ENCODE data around the gene YKT6.
A peak's percentile ranks its signal among the peaks of the same experiment; 100 is the strongest.
"Not testable (repeated sequence)": the region's sequence is repeated elsewhere in the genome, so short reads cannot be mapped to it uniquely, and the experiment has no call there.

Gene YKT6

DNA sequence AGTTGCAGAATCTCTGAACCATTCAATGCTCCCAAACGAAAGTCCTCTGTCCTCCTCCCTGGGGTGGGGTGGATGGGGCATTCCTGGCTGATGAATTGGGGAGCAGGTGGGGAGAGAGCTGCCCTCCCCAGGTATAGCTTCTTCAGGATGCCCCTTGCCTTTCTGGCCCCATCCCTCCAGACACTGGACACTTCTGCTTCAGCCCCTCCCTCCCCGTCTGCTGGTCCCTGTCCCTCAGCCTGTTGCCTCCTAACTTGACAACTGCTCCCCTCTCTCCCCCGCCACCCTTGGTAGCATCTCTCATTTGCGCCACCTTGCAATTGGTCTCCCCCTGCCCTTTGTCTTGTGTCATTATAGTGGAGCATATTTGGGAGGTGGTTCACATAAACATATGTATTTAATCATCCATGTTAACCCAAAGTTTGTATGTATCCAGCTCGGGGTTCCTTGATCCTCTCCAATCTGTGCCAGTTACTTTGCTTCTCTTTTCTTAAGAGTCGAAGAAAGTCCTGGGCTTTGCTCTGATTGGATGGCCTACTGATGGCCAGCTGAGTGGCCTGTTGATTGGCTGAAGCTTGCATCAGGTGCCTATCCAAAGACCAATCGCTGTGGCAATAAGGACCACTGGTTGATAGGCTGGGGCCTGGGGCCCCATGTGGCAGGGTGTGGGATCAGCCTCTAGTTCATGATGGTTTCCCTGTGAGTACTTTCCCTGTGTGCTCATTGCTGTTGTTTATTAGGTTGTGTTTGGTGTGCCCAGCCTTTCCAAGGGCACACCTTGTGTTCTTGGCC lies 7.6 kb upstream of the YKT6 start:
- no peak for DNase-seq (ENCODE audit: low spot score)

DNA sequence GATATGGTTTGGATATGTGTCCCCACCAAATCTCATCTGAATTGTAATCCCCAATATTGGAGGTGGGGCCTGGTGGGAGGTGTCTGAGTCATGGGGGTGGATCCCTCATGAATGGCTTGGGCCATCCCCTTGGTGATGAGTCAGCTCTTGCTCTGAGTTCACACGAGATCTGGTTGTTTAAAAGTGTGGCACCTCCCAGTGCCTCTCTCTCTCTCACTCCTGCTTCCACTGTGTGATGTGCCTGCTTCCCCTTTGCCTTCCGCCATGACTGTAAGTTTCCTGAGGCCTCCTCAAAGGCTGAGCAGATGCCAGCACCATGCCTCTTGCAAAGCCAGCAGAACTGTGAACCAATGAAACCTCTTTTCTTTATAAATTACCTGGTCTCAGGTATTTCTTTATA lies 6.7 kb upstream of the YKT6 start:
- no peak for DNase-seq (ENCODE audit: low spot score)

DNA sequence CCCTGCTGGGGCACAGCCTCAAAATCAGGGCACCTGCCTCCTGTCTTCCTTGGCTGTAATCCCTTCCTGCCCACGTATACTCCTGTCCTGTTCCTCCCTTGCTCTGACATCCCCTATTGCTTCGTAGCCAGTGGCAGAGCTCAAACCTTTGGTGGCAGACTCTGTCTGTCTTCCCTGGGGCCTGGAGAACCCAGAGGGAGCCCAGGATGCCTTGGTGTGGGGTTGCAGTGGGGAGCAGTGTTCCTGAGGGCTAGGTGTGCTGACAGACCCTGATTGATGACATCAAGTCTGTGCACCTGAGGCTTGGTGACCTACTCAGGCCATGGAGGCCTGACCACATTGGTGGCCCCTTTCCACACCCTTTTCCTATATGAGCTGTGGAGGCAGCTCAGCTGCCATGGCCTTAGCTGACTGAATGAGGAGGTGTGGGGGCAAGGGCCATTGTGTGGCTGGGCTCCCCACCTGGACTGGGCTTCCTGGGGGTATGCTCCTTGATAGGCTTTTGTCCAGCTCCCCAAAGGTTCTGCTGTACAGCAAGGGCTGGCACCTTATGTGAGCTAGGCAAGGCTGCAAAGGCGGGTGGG lies 6.1 kb upstream of the YKT6 start:
- no peak for DNase-seq (ENCODE audit: low spot score)

DNA sequence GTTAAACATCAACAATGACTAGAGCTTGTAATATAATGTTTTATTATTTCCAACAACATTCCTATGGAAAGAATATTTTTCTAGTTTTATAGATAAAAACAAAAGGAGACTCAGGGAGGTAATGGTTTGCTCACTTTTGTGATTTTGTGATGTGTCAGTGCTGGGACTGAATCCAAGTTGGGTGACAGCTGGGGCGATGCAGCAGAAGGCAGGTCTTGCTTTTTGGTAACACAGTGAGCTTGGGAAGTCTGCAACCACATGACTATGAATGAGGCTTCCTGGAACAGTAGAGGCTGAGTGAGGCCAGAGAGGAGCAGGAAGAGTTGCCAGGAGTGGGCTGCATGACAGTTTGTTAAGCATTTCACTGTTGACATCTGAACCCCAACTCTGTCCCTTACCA lies 4.9 kb upstream of the YKT6 start:
- DNase-seq (ENCODE audit: low spot score), result no peak

DNA sequence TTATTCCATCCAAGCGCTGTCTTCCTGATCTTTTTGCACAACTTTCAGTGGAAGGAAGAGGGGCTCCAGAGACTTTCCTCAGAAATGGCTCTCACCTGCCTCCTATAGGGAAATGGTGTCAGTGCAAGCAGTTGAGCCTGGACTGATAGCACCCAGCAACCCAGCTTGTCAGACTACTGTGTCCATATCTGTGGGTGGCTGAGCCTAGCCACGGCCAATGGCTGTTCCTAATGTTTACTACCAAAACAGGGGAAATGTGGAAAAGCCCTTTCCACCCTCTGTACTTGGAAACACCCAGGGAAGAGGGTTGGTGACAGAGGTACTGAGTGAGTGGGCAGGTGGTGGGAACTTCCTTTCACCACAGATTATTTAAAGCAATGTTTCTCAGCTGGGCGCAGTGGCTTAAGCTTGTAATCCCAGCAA lies 4.3 kb upstream of the YKT6 start:
- peak; percentile 83 for DNase-seq (ENCODE audit: low spot score)

DNA sequence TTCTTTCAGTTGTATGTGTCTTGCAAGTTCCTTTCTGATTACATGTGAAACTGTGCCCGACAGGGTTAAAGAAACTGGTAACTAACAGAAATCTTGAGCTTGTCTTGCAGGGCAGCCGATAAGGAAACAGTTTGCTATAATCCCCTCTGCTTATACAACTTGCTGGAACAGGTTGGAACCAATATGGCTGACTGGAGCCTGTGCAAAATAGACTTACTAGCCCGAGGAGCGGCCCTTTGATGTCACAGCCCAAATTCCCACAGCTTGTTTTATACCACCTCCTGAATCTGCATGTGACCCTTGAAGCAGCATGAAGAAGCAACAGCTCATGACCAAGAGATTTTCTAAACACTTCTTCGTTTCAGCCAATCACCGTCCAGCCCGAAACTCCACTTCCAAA lies 3.3 kb upstream of the YKT6 start:
- no peak for DNase-seq (ENCODE audit: low spot score)

DNA sequence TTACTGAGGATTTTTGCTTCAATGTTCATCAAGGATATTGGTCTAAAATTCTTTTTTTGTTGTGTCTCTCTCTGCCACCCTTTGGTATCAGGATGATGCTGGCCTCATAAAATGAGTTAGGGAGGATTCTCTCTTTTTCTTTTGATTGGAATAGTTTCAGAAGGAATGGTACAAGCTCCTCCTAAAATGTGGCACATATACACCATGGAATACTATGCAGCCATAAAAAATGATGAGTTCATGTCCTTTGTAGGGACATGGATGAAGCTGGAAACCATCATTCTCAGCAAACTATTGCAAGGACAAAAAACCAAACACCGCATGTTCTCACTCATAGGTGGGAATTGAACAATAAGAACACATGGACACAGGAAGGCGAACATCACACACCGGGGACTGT lies 615 bp upstream of the YKT6 start:
- not testable (repeated sequence) for DNase-seq (ENCODE audit: low spot score)

DNA sequence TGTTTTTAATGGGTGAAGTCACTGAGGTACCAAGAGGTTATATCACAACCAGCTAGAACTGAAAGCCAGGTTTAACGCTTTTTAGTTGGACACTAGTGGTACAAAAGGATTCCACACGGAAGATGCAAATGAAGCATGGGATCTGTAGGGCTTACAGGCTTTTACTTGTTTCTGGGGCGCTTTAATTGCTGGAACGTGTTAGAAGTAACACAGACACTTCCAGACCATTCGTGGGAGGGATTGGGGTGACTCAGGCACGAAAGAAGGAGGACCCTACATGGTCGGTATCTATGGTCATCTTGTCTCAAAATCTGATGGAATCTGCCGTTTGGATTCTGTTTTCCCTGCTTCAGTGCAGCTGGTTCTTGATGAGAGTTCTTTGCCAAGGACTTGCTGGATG lies 1.0 kb downstream of the YKT6 start:
- peak; percentile 47 for DNase-seq (ENCODE audit: low spot score)

DNA sequence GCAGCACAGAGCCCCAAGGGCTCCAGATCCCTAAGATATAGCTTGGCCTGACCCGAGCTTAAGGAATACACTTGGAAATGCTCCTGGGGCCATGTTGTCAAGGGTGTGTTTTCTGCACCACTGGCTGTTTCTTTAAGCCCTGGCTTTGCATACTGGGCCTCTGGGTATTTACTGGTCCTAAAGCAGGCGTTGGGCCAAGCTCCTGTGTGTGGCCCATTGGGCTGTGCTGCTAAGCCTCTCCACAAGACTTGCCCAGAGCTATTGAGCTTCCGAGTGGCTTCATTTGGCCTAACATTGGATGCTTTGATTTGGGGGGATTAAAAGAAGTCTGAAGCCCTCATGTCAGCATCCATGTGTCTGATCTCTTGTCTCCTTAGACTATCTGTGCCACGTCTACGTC lies 5.2 kb downstream of the YKT6 start:
- no peak for DNase-seq (ENCODE audit: low spot score)

DNA sequence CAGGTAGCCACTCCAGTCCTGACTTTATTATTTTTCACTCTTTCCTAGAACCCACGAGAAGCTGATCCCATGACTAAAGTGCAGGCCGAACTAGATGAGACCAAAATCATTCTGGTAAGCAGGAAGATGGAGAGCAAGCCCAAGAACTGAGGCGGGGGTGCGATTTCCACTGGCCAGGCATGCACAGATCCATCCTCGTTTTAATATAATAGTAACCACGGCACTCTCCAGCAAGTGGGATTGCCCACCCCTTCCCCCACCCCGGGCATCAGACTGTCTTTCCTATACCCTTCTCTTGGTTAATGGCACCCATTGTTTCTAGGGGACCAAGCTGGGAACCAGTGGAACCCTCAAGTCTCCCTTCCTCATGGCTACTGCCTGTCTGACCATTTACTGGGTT lies 7.3 kb downstream of the YKT6 start:
- DNase-seq (ENCODE audit: low spot score), result no peak

DNA sequence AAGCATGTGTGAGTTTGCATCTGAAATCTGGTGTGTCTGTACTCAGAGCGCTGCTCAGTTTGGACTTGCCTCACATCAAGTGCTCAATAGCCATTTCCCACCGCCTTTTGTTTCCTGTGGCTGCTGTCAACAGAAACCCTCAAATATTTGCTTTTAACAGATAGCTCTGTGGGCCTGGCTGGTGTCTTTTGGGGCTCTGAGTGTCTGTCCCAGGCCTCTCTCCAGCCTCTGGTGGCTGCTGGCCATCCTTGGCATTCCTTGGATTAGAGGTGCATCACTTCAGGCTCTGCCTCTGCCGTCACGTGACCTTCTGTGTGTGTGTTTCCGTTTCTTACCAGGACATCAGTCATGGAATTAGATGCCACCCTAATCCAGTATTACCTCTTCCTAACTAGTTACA lies 9.3 kb downstream of the YKT6 start:
- DNase-seq (ENCODE audit: low spot score), result no peak

DNA sequence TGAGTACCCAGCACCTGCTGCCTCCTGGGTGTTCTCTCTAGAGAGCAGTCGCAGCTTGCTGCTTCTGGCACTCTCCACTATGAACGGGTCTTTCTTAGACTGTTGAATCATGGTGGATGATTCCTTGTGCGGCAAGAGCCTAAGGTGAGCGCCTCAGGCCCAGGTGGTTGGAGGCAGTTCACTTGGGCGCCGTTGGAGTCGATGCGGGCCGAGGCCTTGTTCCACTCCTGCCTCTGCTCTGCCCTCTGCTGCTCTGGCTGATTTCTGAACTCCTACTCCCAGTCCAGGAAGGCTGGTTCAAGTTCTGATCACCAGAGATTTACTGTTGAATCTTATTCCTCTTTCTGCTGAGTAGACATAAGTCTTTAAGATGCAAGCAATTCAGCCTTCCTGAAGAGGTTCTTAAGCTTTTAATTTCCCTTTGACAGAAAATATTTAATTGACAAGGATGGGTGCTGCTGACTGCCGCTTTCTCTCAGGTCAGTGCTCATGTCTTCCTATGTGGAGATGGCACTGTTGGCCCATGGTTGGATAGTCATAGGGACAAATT lies 10.4 kb downstream of the YKT6 start:
- DNase-seq (ENCODE audit: low spot score), result no peak

DNA sequence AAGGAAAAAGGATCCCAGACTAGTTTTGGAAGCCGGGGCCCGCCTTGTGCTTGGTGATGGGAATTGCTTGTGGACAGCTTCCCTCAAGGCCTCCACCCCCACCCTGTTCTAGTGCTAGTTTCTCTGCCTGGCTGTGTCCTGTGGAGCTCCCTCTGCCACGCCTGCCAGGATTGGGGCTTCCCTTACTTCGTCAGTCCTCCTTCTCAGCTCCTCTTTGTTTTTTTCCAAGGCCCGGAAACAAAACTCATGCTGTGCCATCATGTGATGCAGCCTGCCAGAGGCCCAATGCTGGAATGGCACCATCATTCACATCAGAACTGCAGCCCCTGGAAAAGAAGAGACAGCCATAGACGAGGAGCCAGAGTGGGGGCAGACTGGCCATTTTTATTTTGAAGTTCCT lies 11.2 kb downstream of the YKT6 start:
- DNase-seq (ENCODE audit: low spot score), result no peak

DNA sequence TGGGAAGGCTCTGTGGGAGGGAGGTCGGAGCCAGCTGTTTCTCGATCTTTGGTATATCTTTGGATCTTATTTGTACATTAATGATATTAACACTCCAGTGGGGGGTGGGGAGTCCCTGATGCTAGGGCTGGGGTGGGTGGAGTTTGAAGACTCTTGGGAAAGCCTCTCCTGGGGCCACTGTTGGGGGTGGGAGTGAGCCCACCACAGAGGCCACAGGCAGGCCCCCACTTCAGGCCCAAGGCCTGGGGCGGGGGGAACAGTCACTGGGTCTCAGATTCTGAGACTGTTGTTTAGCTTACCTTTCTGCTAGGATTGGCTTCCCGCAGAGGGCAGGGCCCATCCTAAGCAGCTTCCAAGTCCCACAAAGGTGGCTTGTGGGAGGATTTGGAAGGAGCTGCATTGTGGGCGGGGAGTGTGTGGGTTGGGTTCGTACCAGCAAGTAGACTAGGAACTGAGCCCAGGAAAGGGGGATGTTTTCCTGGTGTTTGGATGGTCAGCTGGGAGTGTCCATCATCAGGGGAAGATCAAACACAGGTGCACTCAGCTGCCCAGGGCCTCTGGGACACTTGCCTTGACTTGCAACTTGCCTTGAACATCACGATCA lies 11.9 kb downstream of the YKT6 start:
- no peak for DNase-seq (ENCODE audit: low spot score)

DNA sequence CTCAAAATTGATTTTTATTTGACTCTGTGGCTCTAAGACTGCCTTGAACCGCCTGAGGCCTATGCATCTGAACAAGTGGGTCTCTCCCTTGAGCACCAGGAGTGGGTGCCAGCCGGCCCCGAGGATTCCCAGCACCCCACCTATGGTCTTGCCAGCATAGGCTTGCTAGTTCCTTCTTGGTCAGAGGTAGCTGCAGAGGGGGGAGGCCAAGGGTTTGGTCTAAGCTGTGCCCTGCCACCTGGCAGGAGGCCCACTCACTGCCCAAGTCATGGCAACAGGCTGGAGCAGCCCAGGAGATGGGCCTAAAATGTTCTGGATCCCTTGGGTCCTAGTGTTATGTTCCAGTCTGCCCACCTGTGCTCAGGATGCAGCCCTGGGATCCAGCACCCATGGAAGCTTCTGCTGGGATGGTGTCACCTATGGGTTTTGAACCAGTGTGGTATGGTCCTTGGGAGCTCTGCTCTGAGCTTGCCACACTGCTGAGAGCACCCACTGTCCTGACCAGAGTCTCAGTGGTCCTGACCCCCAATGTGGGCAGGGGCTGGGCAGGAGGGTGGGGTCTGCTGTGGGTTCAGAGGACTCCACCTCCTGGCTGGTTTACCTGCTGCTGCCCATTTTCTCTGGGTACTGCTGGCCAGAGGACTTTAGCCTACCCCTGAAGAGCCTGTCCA lies 12.6 kb downstream of the YKT6 start:
- DNase-seq (ENCODE audit: low spot score), result no peak

DNA sequence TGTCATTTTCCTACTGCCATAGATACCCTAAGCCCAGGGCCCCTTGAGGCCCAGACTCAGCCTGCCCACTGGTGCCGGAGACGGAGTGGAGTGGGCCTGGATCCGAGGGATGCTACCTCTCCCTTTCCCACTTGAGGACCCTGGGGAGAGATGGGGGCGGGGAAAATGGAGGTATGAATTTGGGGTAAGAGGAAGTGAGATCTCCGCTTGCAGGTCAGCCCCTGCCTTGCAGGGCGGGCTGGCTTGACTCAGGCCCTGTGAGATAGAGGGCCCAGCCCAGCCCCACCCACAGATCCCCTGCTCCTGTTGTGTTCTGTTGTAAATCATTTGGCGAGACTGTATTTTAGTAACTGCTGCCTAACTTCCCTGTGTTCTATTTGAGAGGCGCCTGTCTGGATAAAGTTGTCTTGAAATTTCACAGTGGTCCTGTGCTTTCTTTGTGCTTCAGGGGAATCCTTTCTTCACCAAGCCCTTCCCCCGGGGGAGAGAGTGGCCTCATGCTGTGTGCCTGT lies 13.2 kb downstream of the YKT6 start:
- DNase-seq (ENCODE audit: low spot score), result no peak

DNA sequence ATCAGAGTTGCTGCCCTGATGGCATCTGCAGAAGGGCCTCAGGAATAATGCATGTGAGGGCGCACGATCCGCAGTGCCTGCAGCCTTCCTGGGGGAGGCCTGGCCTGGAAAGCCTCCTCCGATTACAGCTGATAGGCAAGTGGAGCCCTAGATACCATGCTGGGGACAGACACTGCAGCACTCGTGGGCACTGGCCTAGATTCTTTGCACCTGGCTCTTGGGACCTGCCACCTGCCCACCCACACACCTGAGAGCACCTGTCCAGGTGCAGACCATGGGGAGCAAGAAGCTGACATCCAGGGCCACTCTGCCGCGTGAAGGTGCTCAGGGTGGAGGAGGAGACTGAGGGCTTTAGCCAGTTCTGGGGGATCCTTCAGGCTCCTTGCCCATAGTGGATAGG lies 14.8 kb downstream of the YKT6 start:
- DNase-seq (ENCODE audit: low spot score), result no peak

DNA sequence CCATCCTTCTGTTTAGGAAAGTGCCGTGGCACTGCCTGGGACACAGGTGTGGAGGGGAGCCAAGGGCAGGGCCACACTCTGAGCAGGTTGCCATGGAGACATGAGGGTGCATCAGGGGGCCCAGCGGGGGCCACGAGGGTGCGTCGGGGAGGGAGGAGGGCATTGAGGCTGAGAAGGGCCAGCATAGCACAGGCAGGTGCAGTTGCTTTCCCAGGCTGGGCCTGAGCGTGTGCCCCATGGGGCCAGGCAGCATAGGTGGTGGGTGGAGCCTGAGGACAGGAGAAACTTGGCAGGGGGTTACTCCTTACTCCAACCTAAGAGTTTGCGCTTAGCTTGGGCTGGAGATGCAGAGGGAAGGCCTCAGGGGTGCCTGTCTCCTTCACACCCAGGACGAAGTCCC lies 15.2 kb downstream of the YKT6 start:
- no peak for DNase-seq (ENCODE audit: low spot score)

DNA sequence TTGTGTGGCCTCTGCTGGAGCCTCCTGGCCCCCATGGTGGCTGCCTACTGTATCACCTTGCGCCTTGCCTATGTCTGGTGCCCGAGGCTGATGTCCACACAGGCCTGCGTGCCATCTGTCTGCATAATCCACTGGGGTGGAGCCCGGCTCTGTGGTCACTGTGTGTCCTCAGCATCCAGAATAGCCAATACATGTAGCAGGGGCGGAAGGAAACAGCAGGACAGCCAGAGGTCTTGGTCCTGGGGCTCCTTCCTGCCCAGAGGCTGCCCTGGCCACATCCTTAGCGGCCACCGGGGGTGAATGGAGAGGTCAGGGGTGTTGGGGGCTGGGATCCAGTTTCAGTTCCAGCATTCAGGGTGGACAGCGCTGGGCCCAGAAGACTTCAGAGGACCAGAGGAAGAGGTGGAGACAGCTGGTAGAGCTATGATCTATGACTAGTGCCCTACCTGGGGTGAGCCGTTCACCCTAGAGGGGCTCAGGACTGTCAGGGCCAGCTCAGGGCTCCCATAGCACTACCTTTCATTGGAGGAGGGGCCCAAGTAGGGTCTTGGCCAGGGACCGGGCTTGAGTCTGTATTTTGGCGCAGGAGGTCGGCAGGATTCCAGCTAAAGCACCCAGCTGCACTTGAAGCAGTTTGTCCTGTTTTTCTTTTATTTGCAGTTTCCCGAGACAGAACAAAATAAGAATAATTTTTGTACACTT lies 15.9 kb downstream of the YKT6 start:
- DNase-seq (ENCODE audit: low spot score), result no peak

DNA sequence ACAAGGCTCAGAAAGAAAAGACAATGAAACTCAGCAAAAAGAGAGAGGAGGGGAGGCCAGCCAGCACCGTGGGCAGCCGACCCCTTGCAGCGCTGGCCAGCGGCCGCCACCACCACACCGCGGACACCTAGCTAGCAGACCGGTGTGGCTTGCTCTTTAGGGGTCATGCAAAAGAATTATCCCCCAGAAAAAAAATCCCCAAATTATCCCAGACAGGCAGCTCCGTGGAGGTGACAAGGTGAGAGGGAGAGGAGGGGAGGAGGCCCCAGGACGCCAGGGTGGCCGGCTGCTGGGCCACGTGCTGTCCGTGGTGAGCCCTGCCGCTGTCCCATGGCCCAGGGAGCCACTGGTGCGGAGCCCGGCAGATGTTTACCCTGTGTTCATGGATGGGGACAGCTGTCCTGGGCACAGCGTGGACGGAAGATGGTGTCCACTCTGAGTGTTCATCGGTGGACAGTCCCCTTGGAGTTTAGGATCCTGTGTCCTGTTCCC lies 16.5 kb downstream of the YKT6 start:
- DNase-seq (ENCODE audit: low spot score), result no peak

DNA sequence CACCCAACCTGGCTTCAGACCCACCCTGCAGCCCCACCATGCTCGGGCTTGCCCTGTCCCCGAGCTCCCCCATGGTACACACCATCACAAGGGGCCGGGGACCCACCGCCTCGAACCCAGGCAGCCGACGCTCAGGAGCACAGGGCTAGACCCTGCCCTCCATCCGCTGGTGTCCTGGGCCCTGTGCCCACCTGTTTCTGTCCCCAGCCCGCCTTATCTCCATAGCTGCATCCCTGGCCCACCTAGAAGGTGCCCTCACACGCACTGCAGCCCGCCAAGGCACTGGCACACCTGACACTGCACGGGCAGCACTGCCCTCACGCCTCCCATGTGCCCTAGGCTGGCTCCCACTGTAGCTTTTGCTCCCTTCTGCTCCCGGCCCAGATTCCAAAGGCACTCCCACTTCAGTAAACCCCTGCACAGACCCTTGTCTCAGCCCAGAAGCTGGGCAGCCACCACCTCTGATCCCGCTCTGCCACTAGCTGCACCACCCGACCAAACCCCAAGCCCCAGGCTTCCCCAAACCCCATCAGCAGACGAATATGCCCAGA lies 17.1 kb downstream of the YKT6 start:
- DNase-seq (ENCODE audit: low spot score), result no peak

Measured in GM03348 (cell line).